AG04449 (cell line): ENCODE data around the gene THAP3.

Source experiments
- CTCF ChIA-PET: fragments of 350-600 bp; formaldehyde crosslinking; extraction: SDS; loops from one replicate; lab custom pipeline; 2021; ENCODE audit warnings: antibody characterized with exemption; lab: Yijun Ruan, JAX
- POLR2A ChIA-PET: fragments of 400-600, 350-600 bp; formaldehyde crosslinking; extraction: SDS; loops from one replicate; lab custom pipeline; 2020; ENCODE audit warnings: antibody characterized with exemption, inconsistent platforms; lab: Yijun Ruan, JAX
- DNase-seq: peaks from one replicate; pipeline ENCODE4 v3.0.0-alpha.2; 2010; ENCODE audit warnings: low read depth, low spot score
- H3K4me3 ChIP-seq: 2 replicates; pipeline ENCODE4 v1.5.1; 2011; ENCODE audit warnings: low read depth, mild to moderate bottlenecking, control low read depth, low read length
- TF ChIP-seq, protein P1 (sequence below): IDR thresholded peaks from one replicate; pipeline ENCODE4 v1.5.1; 2011; ENCODE audit warnings: mild to moderate bottlenecking, moderate library complexity, low read length, control low read depth, inconsistent platforms; ENCODE audit not compliant: insufficient read depth; ENCODE audit errors: missing control alignments

The THAP3 gene

DNA sequence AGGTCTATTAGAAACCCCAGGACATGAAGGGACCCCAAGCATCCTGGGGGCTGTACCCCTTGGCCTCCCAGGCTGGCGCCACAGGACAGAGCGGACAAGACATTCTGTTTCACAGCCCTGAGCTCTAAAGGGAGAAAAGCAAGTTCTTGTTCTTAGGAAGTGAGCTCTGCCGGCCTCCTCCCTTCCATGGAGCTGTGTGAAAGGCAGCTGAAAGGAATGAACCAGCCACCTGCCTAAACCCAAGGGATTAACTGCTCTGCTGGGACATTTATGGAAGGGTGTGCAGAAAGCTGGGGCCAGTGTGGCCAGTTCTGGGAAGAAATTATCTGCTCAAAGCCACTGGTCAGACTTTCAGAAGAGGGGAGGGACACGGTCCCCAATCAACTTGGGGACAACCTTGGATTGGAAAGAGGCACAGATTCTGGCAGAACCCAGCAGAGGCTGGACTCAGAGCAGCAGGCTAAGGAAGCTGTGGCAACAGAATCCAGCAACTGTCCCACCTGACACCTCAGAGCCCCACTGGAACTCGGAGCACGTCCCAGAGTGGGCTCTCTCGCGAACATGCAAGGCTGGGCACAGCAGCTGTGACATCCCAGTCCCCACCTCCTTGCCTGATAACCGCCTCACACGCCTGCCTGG lies 24.1 kb upstream of the THAP3 start:
- ChIA-PET CTCF (interaction anchor here (0.6 to 3.5 kb wide), 9 partner anchors 11 to 115 kb away, joined by 3 to 12 read pairs (median 5); partner anchors contain the start of genes NOL9, PLEKHG5 and TAS1R1), POLR2A (interaction anchor here (1.0 to 1.1 kb wide), 3 partner anchors 11 to 21 kb away, joined by 3 to 4 read pairs (median 3); partner anchors contain the start of gene ZBTB48)
- TF ChIP-seq, protein P1, sequence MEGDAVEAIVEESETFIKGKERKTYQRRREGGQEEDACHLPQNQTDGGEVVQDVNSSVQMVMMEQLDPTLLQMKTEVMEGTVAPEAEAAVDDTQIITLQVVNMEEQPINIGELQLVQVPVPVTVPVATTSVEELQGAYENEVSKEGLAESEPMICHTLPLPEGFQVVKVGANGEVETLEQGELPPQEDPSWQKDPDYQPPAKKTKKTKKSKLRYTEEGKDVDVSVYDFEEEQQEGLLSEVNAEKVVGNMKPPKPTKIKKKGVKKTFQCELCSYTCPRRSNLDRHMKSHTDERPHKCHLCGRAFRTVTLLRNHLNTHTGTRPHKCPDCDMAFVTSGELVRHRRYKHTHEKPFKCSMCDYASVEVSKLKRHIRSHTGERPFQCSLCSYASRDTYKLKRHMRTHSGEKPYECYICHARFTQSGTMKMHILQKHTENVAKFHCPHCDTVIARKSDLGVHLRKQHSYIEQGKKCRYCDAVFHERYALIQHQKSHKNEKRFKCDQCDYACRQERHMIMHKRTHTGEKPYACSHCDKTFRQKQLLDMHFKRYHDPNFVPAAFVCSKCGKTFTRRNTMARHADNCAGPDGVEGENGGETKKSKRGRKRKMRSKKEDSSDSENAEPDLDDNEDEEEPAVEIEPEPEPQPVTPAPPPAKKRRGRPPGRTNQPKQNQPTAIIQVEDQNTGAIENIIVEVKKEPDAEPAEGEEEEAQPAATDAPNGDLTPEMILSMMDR: no peak
- peak overlapping the region; percentile 95 for H3K4me3 ChIP-seq
- DNase-seq: no peak

DNA sequence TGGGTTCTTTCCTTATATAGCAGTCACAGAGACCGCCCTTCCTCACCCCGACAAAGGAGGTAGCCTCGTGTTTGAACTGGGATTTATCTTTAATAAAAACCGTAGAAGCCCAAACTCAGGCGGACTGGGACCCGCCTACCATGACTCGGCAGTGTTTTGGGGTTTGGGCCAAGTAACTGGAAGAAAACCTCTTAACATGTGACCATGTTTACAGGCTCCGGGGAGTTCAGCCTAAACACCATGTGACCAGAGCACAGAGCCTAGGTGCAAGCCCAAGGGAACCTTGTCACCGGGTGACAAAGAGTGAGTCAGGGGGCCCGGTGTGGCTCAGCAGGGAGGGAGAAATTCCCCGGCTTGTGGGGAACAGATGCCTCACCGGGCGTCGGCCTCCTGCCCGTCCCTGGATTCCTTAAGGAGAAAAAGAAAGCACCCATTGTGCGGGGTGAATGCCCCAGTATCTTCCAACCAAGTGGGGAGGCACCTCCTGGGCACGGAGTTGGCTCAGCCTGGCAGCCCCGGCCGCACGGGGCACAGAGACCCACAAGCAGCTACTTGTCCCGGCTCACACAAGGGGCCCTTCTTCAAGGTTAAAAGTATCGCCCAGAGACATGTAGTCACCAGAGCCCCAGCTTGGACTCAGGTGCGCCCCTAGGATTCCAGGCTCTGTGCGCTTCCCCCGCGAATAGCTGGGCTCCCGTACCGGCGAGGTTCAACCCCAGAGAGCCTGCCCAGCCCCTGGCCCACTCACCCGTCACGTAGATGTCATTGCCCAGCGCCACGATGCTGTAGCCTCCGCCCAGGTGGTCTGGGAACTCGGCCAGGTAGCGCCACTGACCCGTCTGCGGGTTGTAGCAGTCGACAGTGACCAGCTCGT lies 23.4 kb upstream of the THAP3 start:
- TF ChIP-seq, protein P1: no peak
- peak overlapping the region; percentile 95 for H3K4me3 ChIP-seq
- ChIA-PET CTCF (interaction anchor here (0.7 to 3.5 kb wide), 11 partner anchors 9 to 115 kb away, joined by 3 to 12 read pairs (median 3); partner anchors contain the start of genes NOL9, PLEKHG5 and TAS1R1), POLR2A (interaction anchor here (1.0 to 3.5 kb wide), 6 partner anchors 8 to 16 kb away, joined by 3 to 17 read pairs (median 7); partner anchors contain the start of gene PHF13)
- DNase-seq: peak; percentile 58

DNA sequence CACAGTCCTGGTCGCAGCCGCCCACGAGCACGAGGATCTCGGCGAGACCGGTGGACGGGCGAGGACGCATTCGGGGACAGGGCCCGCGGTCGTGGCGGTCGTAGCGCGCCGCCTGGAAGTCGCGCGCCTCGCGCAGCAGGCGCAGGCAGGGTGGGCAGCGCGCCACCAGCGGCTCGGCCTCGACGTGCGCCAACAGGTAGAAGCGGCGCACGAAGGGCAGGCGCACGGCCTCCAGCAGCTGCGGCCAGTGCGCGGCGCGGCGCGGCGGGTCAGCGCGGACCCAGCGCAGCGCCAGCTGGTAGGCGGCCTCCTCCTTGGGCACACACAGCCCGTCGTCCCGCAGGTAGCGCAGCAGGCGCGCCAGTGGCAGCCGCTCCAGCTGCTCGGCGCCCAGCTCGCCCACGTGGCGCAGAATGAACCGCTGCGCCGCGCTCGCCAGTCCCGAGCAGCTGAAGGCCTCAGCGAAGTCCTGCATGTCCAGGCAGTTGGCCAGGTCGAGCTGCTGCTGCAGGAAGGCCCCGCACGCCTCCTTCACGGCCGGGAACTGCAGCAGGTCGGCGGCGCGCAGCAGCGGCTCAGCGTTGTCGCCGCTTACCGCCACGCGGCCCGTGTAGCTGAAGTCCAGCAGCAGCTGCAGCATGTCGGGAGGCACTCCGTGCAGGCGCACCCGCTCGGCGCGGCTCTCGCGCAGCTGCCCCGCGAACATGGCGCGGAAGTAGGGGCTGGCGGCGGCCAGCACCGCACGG lies 22.6 kb upstream of the THAP3 start:
- no peak for DNase-seq
- ChIA-PET CTCF (interaction anchor here (0.7 to 1.7 kb wide), 5 partner anchors 10 to 116 kb away, joined by 3 to 8 read pairs (median 3); partner anchors contain the start of genes NOL9 and TAS1R1), POLR2A (interaction anchor here (0.7 to 3.5 kb wide), 8 partner anchors 9 to 83 kb away, joined by 3 to 17 read pairs (median 6); partner anchors contain the start of genes PHF13, TAS1R1 and ZBTB48)
- TF ChIP-seq, protein P1: no peak
- H3K4me3 ChIP-seq: peak overlapping the region; percentile 95

DNA sequence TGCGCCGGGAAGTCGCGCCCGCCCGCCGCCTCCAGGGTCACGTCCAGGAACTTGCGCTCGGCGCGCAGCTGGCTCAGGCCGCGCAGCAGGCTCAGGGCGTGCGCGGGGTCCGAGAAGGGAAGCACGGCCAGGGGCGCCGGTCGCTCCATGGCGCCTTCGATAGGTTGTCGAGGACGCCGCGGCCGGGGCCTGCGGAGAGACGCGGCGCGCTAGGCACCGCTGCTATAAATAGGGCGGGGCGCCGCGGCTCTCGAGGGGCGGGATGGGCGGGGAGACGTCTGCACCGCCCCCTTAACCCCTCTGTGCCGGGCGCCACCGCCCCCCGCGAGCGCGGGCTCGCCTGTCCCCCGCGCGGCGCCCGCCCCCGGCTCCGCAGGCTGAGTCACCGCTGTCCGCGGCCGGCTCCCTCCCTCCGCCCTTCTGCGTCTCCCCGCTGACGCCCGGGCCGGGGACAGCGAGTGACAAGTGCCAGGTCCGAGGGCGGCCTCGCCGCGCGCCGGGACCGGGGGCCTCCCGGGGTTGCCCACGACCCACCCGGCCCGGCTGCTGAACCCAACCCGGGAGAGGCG lies 21.9 kb upstream of the THAP3 start, which contains the start of gene KLHL21:
TSS of gene KLHL21 (minus strand) at position 201 of the 569 bp plus-strand sequence. CDS start at position 149, 52 bp downstream.
- ChIA-PET CTCF (interaction anchor here (0.6 to 1.7 kb wide), 5 partner anchors 9 to 116 kb away, joined by 3 to 8 read pairs (median 3); partner anchors contain the start of genes NOL9 and TAS1R1), POLR2A (interaction anchor here (0.7 to 3.5 kb wide), 9 partner anchors 10 to 99 kb away, joined by 3 to 17 read pairs (median 6); partner anchors contain the start of genes DNAJC11, PHF13, TAS1R1 and ZBTB48)
- peak within 1 kb of the TSS; percentile 95 for H3K4me3 ChIP-seq
- no peak for DNase-seq
- TF ChIP-seq, protein P1: no peak

DNA sequence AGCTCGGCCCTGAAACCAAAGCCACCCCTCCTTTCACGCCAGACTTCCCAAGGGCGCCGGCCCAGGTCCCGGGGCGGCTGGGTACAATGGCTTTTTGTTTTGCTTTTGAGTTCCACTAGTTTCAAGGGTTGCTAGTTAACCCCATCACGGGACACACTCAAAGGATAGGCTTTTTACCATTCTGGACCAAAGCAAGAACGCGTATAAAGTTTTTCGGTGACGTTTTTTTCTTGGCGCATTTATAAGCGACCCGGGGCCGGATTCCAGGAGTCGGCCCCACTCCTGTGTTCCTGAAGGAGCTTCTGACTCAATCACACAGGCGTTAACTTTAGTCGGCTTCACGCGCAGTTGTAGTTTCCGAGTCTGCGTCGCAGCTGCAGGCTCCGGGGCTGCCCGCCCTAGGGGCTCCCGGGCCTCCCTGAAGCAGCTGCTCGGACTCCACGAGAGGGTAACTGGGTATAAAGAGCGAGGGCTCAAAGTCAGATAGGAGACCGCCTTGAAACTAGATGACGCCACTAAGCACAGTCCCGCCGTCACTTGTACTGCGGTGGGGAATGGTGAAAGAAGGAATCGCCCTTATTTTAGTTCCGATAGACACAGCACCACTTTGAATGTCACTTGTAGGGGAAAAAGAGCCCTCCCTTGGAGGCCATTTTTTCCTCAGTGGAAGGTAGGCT lies 21.3 kb upstream of the THAP3 start:
- no peak for DNase-seq

More for the DNA sequence above, 21.3 kb upstream of the THAP3 start:
- POLR2A ChIA-PET: interaction anchor here (0.9 to 3.5 kb wide), 7 partner anchors 9 to 98 kb away, joined by 3 to 17 read pairs (median 6); partner anchors contain the start of genes DNAJC11 and ZBTB48
- TF ChIP-seq, protein P1: no peak
- peak overlapping the region; percentile 95 for H3K4me3 ChIP-seq
- CTCF ChIA-PET: interaction anchor here (0.6 to 2.2 kb wide), 7 partner anchors 9 to 117 kb away, joined by 3 to 15 read pairs (median 4); partner anchors contain the start of genes NOL9 and TAS1R1
